ENCODE measurements around the gene HDAC3.

HDAC3 gene

GRCh38 chr5:141663506-141663905, 26.9 kb upstream of the HDAC3 start:
- no peak for TF ChIP-seq SPI1 (IDR thresholded peaks at IDR 0.05; ENCODE audit: borderline replicate concordance, low read depth)
- no peak for TF ChIP-seq GABPA (IDR thresholded peaks at IDR 0.05; ENCODE audit: low read depth)
- TF ChIP-seq REST (IDR thresholded peaks at IDR 0.05; ENCODE audit: insufficient replicate concordance, low read depth) = no peak
- TF ChIP-seq POLR2AphosphoS5 (IDR thresholded peaks at IDR 0.05; ENCODE audit: low read depth) = no peak
- TF ChIP-seq CTCF (IDR thresholded peaks at IDR 0.05; ENCODE audit: insufficient read depth, low read length) = no peak
- H3K4me3 ChIP-seq (replicated peaks; ENCODE audit: insufficient read depth, low read length) = no peak overlapping the region
- no peak overlapping the region for H3K27ac ChIP-seq (replicated peaks)

DNA sequence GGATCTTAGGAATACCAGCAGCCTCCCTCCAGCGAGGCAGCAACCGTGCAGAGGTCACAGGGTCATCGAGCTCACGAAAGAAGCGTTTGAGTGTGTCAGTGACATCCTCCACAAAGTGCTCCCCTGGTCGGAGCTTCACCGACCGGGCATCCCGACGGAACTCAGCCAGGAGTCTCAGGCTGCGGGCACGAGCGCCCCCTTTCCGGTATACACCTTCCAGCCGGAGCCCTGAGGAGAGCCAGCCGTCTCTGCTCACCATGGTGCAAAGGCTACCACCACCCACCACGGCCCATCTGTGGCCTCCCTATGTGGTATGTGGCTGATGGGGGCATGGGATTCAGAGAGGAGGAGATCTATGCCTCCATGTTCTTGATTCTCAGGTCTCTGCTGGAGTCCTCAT, 25.4 kb upstream of the HDAC3 start:
- TF ChIP-seq CTCF (IDR thresholded peaks at IDR 0.05; ENCODE audit: insufficient read depth, low read length) (no peak), GABPA (IDR thresholded peaks at IDR 0.05; ENCODE audit: low read depth) (no peak), REST (IDR thresholded peaks at IDR 0.05; ENCODE audit: insufficient replicate concordance, low read depth) (no peak), SPI1 (IDR thresholded peaks at IDR 0.05; ENCODE audit: borderline replicate concordance, low read depth) (no peak), POLR2AphosphoS5 (IDR thresholded peaks at IDR 0.05; ENCODE audit: low read depth) (no peak)
- Histone ChIP-seq H3K27ac (replicated peaks) (no peak overlapping the region), H3K27me3 (ENCODE audit: insufficient read depth, poor library complexity, severe bottlenecking) (no peaks in the 10 kb centered on the region), H3K4me3 (replicated peaks; ENCODE audit: insufficient read depth, low read length) (no peak overlapping the region)
- no peak for DNase-seq (ENCODE audit: low read depth in 1 of 2, low spot score in 1 of 2)

More at GRCh38 chr5:141663506-141663905, 26.9 kb upstream of the HDAC3 start:
- H3K27me3 ChIP-seq (ENCODE audit: insufficient read depth, poor library complexity, severe bottlenecking) = no peaks in the 10 kb centered on the region
- no peak for DNase-seq (ENCODE audit: low read depth in 1 of 2, low spot score in 1 of 2)

GRCh38 chr5:141657937-141658545, 21.4 kb upstream of the HDAC3 start:
- H3K4me3 ChIP-seq (replicated peaks; ENCODE audit: insufficient read depth, low read length) = no peak overlapping the region
- DNase-seq (ENCODE audit: low read depth in 1 of 2, low spot score in 1 of 2) = no peak
- TF ChIP-seq GABPA (IDR thresholded peaks at IDR 0.05; ENCODE audit: low read depth) (no peak), SPI1 (IDR thresholded peaks at IDR 0.05; ENCODE audit: borderline replicate concordance, low read depth) (no peak), POLR2AphosphoS5 (IDR thresholded peaks at IDR 0.05; ENCODE audit: low read depth) (no peak), CTCF (IDR thresholded peaks at IDR 0.05; ENCODE audit: insufficient read depth, low read length) (no peak), REST (IDR thresholded peaks at IDR 0.05; ENCODE audit: insufficient replicate concordance, low read depth) (no peak)
- no peak overlapping the region for H3K27ac ChIP-seq (replicated peaks)
- H3K27me3 ChIP-seq (ENCODE audit: insufficient read depth, poor library complexity, severe bottlenecking) = no peaks in the 10 kb centered on the region
